Stimulated activated memory B cell treated with anti-CD40 and anti-IgM and Interleukin-4, amounts not matched to agents 10 μg/mL and 1 μg/mL and 100 μg/mL, for 72 hours (primary cell): ENCODE data around the gene TOX4.
"Not testable (repeated sequence)": the region's sequence is repeated elsewhere in the genome, so short reads cannot be mapped to it uniquely, and the experiment has no call there.

Source experiments
- ATAC-seq: fragments of 150-1000 bp; cut with Tn5 transposase; 2 replicates; pipeline ENCODE4 v1.10.0; 2021
- H3K27ac Mint-ChIP-seq: one replicate; pipeline ENCODE4 v1.8.0; 2022; ENCODE audit warnings: mild to moderate bottlenecking, mixed read lengths
- H3K27me3 Mint-ChIP-seq: one replicate; pipeline ENCODE4 v1.8.0; 2022; ENCODE audit warnings: mixed read lengths
- H3K36me3 Mint-ChIP-seq: one replicate; pipeline ENCODE4 v1.8.0; 2022; ENCODE audit warnings: mixed read lengths
- H3K4me1 Mint-ChIP-seq: one replicate; pipeline ENCODE4 v1.8.0; 2022; ENCODE audit warnings: mixed read lengths
- H3K4me3 Mint-ChIP-seq: one replicate; pipeline ENCODE4 v1.8.0; 2022; ENCODE audit warnings: mild to moderate bottlenecking, moderate library complexity, mixed read lengths
- H3K9me3 Mint-ChIP-seq: one replicate; pipeline ENCODE4 v1.8.0; 2022; ENCODE audit warnings: mixed read lengths

Gene TOX4

GRCh38 chr14:21539189-21539940 lies 62.4 kb downstream of the TOX4 start:
- no peaks in the 10 kb centered on the region for H3K9me3 Mint-ChIP-seq

GRCh38 chr14:21541413-21542074 lies 64.5 kb downstream of the TOX4 start:
- no peak overlapping the region for H3K27ac Mint-ChIP-seq
- no peaks in the 10 kb centered on the region for H3K36me3 Mint-ChIP-seq
- ATAC-seq, result no peak
- H3K4me1 Mint-ChIP-seq, result peaks cover 9% of the 10 kb centered on the region
- H3K4me3 Mint-ChIP-seq, result no peak overlapping the region
- peaks cover 42% of the 10 kb centered on the region for H3K27me3 Mint-ChIP-seq
- H3K9me3 Mint-ChIP-seq, result no peaks in the 10 kb centered on the region

More at GRCh38 chr14:21539189-21539940, 62.4 kb downstream of the TOX4 start:
- H3K4me3 Mint-ChIP-seq, result no peak overlapping the region
- H3K27ac Mint-ChIP-seq, result no peak overlapping the region
- H3K36me3 Mint-ChIP-seq, result no peaks in the 10 kb centered on the region
- peaks cover 13% of the 10 kb centered on the region for H3K4me1 Mint-ChIP-seq
- H3K27me3 Mint-ChIP-seq, result peaks cover 64% of the 10 kb centered on the region
- ATAC-seq, result no peak

- no peak overlapping the region for H3K4me3 Mint-ChIP-seq
- peaks cover 27% of the 10 kb centered on the region for H3K27me3 Mint-ChIP-seq
- no peak overlapping the region for H3K27ac Mint-ChIP-seq
- no peaks in the 10 kb centered on the region for H3K9me3 Mint-ChIP-seq
- ATAC-seq, result no peak
- H3K36me3 Mint-ChIP-seq, result no peaks in the 10 kb centered on the region
- no peaks in the 10 kb centered on the region for H3K4me1 Mint-ChIP-seq
Measured at GRCh38 chr14:21543521-21543960, 66.5 kb downstream of the TOX4 start.

- Mint-ChIP-seq H3K4me3 (no peak overlapping the region), H3K36me3 (no peaks in the 10 kb centered on the region), H3K27ac (no peak overlapping the region), H3K4me1 (no peaks in the 10 kb centered on the region), H3K9me3 (no peaks in the 10 kb centered on the region), H3K27me3 (peaks cover 23% of the 10 kb centered on the region)
- ATAC-seq, result no peak
Measured at GRCh38 chr14:21543963-21544362, 67.0 kb downstream of the TOX4 start.

GRCh38 chr14:21544588-21544987 lies 67.6 kb downstream of the TOX4 start:
- H3K9me3 Mint-ChIP-seq, H3K36me3 Mint-ChIP-seq, H3K4me1 Mint-ChIP-seq, H3K27ac Mint-ChIP-seq, H3K4me3 Mint-ChIP-seq, ATAC-seq: not testable (repeated sequence)
- H3K27me3 Mint-ChIP-seq, result peaks cover 17% of the 10 kb centered on the region
